Lower leg skin (tissue), 3 donors: Measurements from ENCODE around the gene SMG7.

Source experiments
- CTCF ChIP-seq, 3 donors: fragments of 450-650 bp; IDR thresholded peaks; one replicate each; pipeline ENCODE4 v1.5.1; 2016; ENCODE audit warnings: antibody characterized with exemption in 3 of 3, mild to moderate bottlenecking in 3 of 3, moderate library complexity in 2 of 3
- POLR2A ChIP-seq, 2 donors: fragments of 450-650 bp; IDR thresholded peaks; one replicate each; pipeline ENCODE4 v1.6.1; 2016 to 2017; ENCODE audit warnings: antibody characterized with exemption in 2 of 2, mild to moderate bottlenecking in 1 of 2, moderate library complexity in 1 of 2

- TF ChIP-seq CTCF (IDR thresholded peaks at IDR 0.05), result no peak
- no peak for TF ChIP-seq POLR2A (IDR thresholded peaks at IDR 0.05)
These were observed 8.7 kb upstream of the SMG7 start for GRCh38 chr1:183463566-183463965.
